ENCODE measurements around the gene COL4A2. TPM values are rescaled to one million over a fixed set of nuclear protein-coding genes. Genes with fewer than 3 reads are reported as not detected.
A peak's percentile ranks its signal among the peaks of the same experiment; 100 is the strongest.

COL4A2 gene
- total RNA-seq, 8 experiments from 2014 or later, result 3.5 to 379 (median 30.2) TPM

DNA sequence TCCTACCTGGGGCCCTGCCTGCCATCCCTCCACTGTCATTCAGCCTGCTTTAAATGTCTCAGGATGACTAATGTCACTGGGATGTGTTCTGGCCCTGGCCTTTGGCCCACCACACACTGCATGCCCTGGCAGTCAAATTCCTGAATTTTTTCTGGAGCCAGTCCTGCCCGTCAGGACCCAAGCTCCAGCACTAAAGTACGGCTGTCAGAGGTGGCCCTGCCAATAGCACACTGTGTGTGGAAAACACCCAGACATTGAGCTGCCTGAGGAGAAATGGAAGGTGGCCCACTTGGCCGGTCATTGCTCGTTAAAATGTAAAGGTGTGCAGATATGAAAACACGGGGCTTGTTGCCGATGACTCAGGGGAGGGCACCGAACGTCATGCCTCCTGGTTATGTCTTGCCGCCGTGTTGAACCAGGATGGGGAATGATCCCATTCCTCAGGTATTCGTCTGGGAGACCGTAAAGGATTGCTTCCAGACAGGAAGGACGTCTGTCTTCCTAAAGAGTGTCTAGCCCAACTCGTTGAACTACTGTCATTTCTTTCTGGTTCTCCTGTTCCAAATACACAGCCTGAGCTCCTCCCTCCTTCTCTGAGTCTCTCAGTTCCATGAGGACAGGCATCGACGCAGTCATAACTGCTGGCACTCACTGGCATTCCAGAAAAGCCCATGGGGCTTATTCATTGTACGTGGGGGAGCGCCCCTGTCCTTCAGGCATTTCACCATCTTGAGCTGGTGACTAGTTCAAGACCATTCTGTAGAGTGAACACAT lies 40.6 kb downstream of the COL4A2 start:
- peak in 2 of 8 experiments; percentile 46 to 72 for ATAC-seq (replicated peaks in 6 of 8)
- H3K4me3 ChIP-seq, result no peak overlapping the region
- in situ Hi-C loops (cut with MboI; ENCODE audit: low pct_unique_long_range_greater_than_20kb in 2 of 9, low sequenced_read_pairs in 9 of 9, unreplicated experiment in 9 of 9), result no loop called here
- no peaks in the 10 kb centered on the region for H3K4me1 ChIP-seq (replicated peaks in 1 of 2)
- WGBS, 10 experiments, result 10 to 100% (median 73%) methylated on average over 1 to 11 of the region's 18 CpGs; no CpG with 5 or more reads in 2 of the 10 experiments
- H3K27ac ChIP-seq, result no peak overlapping the region

- 50 to 100% (median 91%) methylated on average over 2 to 8 of the region's 8 CpGs for WGBS, 10 experiments
- H3K4me3 ChIP-seq, result no peak overlapping the region
- H3K4me1 ChIP-seq (replicated peaks in 1 of 2), result no peaks in the 10 kb centered on the region
- H3K27ac ChIP-seq, result no peak overlapping the region
- in situ Hi-C loops (cut with MboI; ENCODE audit: low pct_unique_long_range_greater_than_20kb in 2 of 9, low sequenced_read_pairs in 9 of 9, unreplicated experiment in 9 of 9), result no loop called here
- ATAC-seq (replicated peaks in 6 of 8), result no peak
These were observed 41.4 kb downstream of the COL4A2 start for GRCh38 chr13:110348309-110349105.

DNA sequence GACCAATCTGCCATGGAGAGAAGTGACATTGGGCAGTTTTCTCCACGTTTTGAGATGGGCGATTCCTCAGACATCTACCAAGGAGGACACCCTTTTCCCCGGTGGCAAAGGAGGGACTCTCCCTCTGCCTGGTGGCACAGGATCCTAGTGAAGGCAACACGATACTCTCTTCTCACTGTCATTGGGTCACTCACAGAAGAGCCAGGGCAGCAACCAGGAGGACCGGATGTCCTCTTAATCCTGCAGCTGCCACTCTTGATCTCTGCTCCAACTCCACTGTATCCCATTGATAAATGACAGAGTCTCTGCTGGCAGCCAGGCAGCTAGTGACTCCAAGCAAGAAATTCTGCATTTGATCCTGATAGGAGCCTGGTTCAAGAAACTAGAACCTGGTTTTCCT lies 42.2 kb downstream of the COL4A2 start:
- 50 to 100% (median 95%) methylated on average over 1 to 5 of the region's 5 CpGs; no CpG with 5 or more reads in 3 of the 10 experiments for WGBS, 10 experiments
- Histone ChIP-seq H3K4me1 (replicated peaks in 1 of 2) (no peaks in the 10 kb centered on the region), H3K27ac (no peak overlapping the region), H3K4me3 (no peak overlapping the region)
- no peak for ATAC-seq (replicated peaks in 6 of 8)
- in situ Hi-C loops (cut with MboI; ENCODE audit: low pct_unique_long_range_greater_than_20kb in 2 of 9, low sequenced_read_pairs in 9 of 9, unreplicated experiment in 9 of 9), result no loop called here

DNA sequence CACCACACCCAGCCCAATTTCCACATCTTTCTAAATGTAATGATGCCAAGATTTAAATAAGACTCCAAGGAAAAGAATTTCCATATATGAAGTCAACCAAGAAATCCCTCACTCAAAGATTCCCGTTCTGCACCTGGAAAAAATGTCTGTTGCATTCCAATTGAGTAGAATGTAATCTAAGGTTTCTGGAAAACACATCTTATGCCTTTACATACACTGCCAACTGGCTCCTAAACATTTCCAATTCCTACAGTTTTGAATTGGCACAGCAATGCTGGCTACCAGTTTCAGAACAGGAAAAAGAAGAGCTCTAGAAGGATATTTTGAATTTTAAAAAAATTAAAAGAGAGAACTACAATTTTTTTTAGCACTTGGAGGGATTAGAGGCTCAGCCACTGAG lies 43.0 kb downstream of the COL4A2 start:
- no peak for ATAC-seq (replicated peaks in 6 of 8)
- in situ Hi-C loops (cut with MboI; ENCODE audit: low pct_unique_long_range_greater_than_20kb in 2 of 9, low sequenced_read_pairs in 9 of 9, unreplicated experiment in 9 of 9), result no loop called here
- 60 to 100% (median 100%) methylated on average over 1 of the region's 1 CpG; no CpG with 5 or more reads in 3 of the 10 experiments for WGBS, 10 experiments
- H3K4me1 ChIP-seq (replicated peaks in 1 of 2), result no peaks in the 10 kb centered on the region
- H3K27ac ChIP-seq, result no peak overlapping the region
- H3K4me3 ChIP-seq, result no peak overlapping the region

GRCh38 chr13:110350509-110350908 lies 43.4 kb downstream of the COL4A2 start:
- Histone ChIP-seq H3K27ac (no peak overlapping the region), H3K4me3 (no peak overlapping the region), H3K4me1 (replicated peaks in 1 of 2) (no peaks in the 10 kb centered on the region)
- ATAC-seq (replicated peaks in 6 of 8), result no peak
- WGBS, 10 experiments, result 90 to 100% (median 100%) methylated on average over 1 to 3 of the region's 3 CpGs; no CpG with 5 or more reads in 4 of the 10 experiments
- in situ Hi-C loops (cut with MboI; ENCODE audit: low pct_unique_long_range_greater_than_20kb in 2 of 9, low sequenced_read_pairs in 9 of 9, unreplicated experiment in 9 of 9), result no loop called here

DNA sequence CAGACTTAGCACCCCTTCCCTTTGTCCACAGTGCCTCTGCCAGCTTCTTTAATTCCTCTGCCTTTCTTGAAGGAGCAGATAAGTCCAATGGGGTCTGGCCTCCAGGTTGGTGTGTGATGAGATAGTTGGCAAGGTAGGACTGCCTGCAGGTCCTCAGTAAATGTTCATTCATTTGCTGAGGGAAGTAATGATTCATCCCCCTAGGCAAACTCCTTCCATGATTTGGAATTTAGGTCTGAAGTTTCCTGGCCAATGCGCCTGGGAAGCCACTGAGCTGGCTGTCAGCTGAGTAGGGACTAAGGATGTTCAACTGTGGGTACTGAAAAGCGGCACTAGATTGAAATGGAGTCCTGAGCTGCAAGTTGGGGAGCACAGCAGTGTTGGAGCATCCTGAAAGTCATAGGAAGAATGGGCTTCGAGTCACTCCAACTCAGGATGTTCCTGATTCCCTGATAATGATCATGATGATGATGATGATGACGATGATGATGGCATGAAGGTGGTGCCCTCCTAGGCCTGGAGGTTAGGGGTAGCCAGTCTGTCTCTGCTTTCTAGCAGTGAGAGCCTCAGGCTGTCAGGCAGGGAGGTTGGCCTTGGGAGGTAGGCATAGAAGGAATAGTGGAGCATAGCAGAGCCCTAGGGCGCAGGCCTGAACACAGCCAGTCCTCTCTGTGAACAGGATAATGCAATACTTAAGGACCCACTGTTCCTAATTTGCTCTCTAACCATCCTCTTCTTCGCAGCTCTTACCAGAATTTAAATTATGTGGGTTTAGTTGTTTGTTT lies 44.7 kb downstream of the COL4A2 start:
- Histone ChIP-seq H3K4me3 (no peak overlapping the region), H3K27ac (no peak overlapping the region), H3K4me1 (replicated peaks in 1 of 2) (no peaks in the 10 kb centered on the region)
- ATAC-seq (replicated peaks in 6 of 8), result no peak
- in situ Hi-C loops (cut with MboI; ENCODE audit: low pct_unique_long_range_greater_than_20kb in 2 of 9, low sequenced_read_pairs in 9 of 9, unreplicated experiment in 9 of 9), result no loop called here
- 70 to 100% (median 86%) methylated on average over 1 to 6 of the region's 6 CpGs; no CpG with 5 or more reads in 1 of the 10 experiments for WGBS, 10 experiments

GRCh38 chr13:110352735-110353134 lies 45.7 kb downstream of the COL4A2 start:
- H3K27ac ChIP-seq, result no peak overlapping the region
- no peak for ATAC-seq (replicated peaks in 6 of 8)
- WGBS, 10 experiments, result 80 to 100% (median 98%) methylated on average over 1 to 4 of the region's 8 CpGs; no CpG with 5 or more reads in 4 of the 10 experiments
- no peaks in the 10 kb centered on the region for H3K4me1 ChIP-seq (replicated peaks in 1 of 2)
- in situ Hi-C loops (cut with MboI; ENCODE audit: low pct_unique_long_range_greater_than_20kb in 2 of 9, low sequenced_read_pairs in 9 of 9, unreplicated experiment in 9 of 9), result no loop called here
- no peak overlapping the region for H3K4me3 ChIP-seq

DNA sequence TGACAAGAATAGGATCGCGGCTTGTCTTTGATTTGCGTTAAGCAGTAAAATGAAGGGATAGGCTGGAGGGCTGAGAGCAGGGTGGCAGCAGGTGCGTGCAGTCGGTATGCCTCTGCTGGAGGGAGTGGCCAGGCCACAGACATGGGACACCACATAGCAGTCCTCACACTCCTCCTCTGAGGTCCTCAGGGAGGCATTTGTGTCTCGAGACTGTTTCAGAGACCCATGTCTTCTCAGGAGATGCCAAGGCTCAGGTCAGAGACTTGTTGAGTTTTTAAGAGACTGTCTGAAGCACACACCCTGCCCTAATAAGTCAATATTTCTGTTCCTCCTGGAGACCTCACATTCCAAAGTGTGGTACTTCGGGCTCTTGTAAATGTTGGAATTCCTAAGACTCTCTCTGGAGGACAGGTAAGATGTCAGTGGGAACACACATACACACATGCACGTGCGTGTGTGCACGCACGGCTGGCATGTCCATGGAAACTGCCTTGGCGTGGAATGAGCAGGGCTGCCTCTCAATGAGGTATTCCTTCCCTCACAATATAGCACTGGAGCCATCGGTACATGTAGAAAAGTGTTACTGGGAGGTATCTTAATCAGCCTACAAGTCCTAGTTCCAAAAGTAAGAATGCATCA lies 46.4 kb downstream of the COL4A2 start:
- ATAC-seq (replicated peaks in 6 of 8), result peak in 1 of 8 experiments; percentile 33
- H3K4me3 ChIP-seq, result no peak overlapping the region
- no peak overlapping the region for H3K27ac ChIP-seq
- in situ Hi-C loops (cut with MboI; ENCODE audit: low pct_unique_long_range_greater_than_20kb in 2 of 9, low sequenced_read_pairs in 9 of 9, unreplicated experiment in 9 of 9), result no loop called here
- no peaks in the 10 kb centered on the region for H3K4me1 ChIP-seq (replicated peaks in 1 of 2)
- WGBS, 10 experiments, result 83 to 100% (median 94%) methylated on average over 2 to 13 of the region's 13 CpGs

- no peak for ATAC-seq (replicated peaks in 6 of 8)
- 50 to 100% (median 92%) methylated on average over 2 to 6 of the region's 6 CpGs for WGBS, 10 experiments
- Histone ChIP-seq H3K4me3 (no peak overlapping the region), H3K27ac (no peak overlapping the region), H3K4me1 (replicated peaks in 1 of 2) (no peaks in the 10 kb centered on the region)
- in situ Hi-C loops (cut with MboI; ENCODE audit: low pct_unique_long_range_greater_than_20kb in 2 of 9, low sequenced_read_pairs in 9 of 9, unreplicated experiment in 9 of 9), result no loop called here
These were observed 47.1 kb downstream of the COL4A2 start for GRCh38 chr13:110354123-110354627.

DNA sequence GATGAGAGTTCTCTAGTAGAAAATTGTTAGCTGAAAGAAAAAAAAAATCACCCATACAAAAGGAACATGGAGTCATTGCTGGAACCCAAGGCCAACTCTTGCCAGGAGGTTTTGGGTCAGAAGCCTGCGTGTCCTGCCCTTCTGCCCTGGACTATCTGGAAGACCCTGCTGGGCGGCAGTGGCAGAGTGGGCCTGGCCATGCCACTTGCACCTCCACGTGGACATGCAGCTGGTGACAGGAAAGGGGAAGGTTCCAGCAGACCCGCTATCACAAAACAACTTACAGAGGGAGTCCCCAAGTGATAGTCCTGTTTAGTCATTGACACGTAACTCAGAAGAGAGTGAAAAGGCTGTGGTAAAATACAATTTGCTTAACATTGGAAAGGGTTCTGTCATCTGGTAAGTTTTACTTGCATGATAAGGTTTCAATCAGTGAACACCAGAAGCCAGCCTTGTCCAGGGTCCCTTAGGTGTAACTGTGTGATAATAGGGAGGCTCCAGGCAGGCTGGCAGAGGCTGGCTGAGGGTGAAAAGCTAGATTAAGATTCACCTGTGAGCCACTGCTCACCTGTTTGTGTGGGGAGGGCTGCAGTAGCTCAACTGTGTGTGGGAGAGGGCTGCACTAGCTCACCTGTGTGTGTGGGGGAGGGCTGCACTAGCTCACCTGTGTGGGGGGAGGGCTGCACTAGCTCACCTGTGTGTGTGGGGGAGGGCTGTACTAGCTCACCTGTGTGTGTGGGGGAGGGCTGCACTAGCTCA lies 47.8 kb downstream of the COL4A2 start:
- no peak for ATAC-seq (replicated peaks in 6 of 8)
- 56 to 100% (median 100%) methylated on average over 1 to 4 of the region's 5 CpGs; no CpG with 5 or more reads in 3 of the 10 experiments for WGBS, 10 experiments
- in situ Hi-C loops (cut with MboI; ENCODE audit: low pct_unique_long_range_greater_than_20kb in 2 of 9, low sequenced_read_pairs in 9 of 9, unreplicated experiment in 9 of 9), result no loop called here
- H3K4me3 ChIP-seq, result no peak overlapping the region
- no peak overlapping the region for H3K27ac ChIP-seq
- peaks cover 0 to 3% of the 10 kb centered on the region in 2 donors for H3K4me1 ChIP-seq (replicated peaks in 1 of 2)

- in situ Hi-C loops (cut with MboI; ENCODE audit: low pct_unique_long_range_greater_than_20kb in 2 of 9, low sequenced_read_pairs in 9 of 9, unreplicated experiment in 9 of 9), result no loop called here
- H3K4me1 ChIP-seq (replicated peaks in 1 of 2), result peaks cover 0 to 3% of the 10 kb centered on the region in 2 donors
- H3K4me3 ChIP-seq, result no peak overlapping the region
- no peak for ATAC-seq (replicated peaks in 6 of 8)
- no peak overlapping the region for H3K27ac ChIP-seq
- 20 to 100% (median 75%) methylated on average over 1 to 5 of the region's 12 CpGs; no CpG with 5 or more reads in 3 of the 10 experiments for WGBS, 10 experiments
These were observed 49.3 kb downstream of the COL4A2 start for GRCh38 chr13:110356362-110356761.

DNA sequence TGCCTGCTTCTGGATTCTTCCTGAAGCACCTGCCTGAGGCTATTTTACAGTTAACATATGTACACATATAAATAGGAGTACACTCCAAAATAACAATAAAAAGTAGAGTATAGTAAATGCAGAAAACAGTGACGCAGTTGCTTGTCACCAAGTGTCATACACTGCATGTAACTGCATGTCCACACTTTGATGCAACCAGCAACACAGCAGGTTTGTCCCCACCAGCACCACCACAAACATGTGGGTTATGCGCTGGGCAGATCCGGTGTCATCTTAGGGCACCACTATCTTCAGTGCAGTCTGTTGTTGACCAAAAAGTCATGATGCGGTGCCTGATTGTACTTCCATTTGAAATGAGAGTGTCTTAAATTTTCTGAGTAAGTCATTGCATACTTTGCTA lies 51.3 kb downstream of the COL4A2 start:
- WGBS, 10 experiments, result 92 to 100% (median 100%) methylated on average over 1 to 3 of the region's 4 CpGs; no CpG with 5 or more reads in 3 of the 10 experiments
- in situ Hi-C loops (cut with MboI; ENCODE audit: low pct_unique_long_range_greater_than_20kb in 2 of 9, low sequenced_read_pairs in 9 of 9, unreplicated experiment in 9 of 9), result no loop called here
- Histone ChIP-seq H3K27ac (no peak overlapping the region), H3K4me3 (no peak overlapping the region), H3K4me1 (replicated peaks in 1 of 2) (peaks cover 0 to 3% of the 10 kb centered on the region in 2 donors)
- no peak for ATAC-seq (replicated peaks in 6 of 8)
